Loucy (cell line): Measurements from ENCODE around the gene GMPR2.

Source experiments
- H2AFZ ChIP-seq: fragments of 200-600 bp; sonication (generic); 2 replicates; pipeline ENCODE4 v1.6.0; 2016; ENCODE audit warnings: antibody characterized with exemption, mild to moderate bottlenecking, low read length, moderate library complexity
- H3F3A ChIP-seq: fragments of 200-600 bp; 2 replicates; pipeline ENCODE4 v1.6.0; 2016; ENCODE audit warnings: antibody characterized with exemption, low read depth, mild to moderate bottlenecking
- H3K27me3 ChIP-seq: fragments of 200-600 bp; sonication (generic); 2 replicates; pipeline ENCODE4 v1.6.1; 2014; ENCODE audit warnings: low read length, mild to moderate bottlenecking; ENCODE audit not compliant: insufficient read depth, poor library complexity, severe bottlenecking
- H3K36me3 ChIP-seq: fragments of 200-600 bp; sonication (generic); 2 replicates; pipeline ENCODE4 v1.6.1; 2016; ENCODE audit warnings: low read length; ENCODE audit not compliant: insufficient read depth
- H3K4me1 ChIP-seq: fragments of 200-600 bp; sonication (generic); 2 replicates; pipeline ENCODE4 v1.5.1; 2014; ENCODE audit warnings: low read length, mild to moderate bottlenecking; ENCODE audit not compliant: insufficient read depth, poor library complexity, severe bottlenecking
- H3K4me2 ChIP-seq: fragments of 200-600 bp; sonication (generic); 2 replicates; pipeline ENCODE4 v1.6.0; 2014; ENCODE audit warnings: antibody characterized with exemption, low read length, low read depth, mild to moderate bottlenecking; ENCODE audit not compliant: poor library complexity, severe bottlenecking
- H3K4me3 ChIP-seq: fragments of 200-600 bp; sonication (generic); 2 replicates; pipeline ENCODE4 v1.5.1; 2014; ENCODE audit warnings: low read length, mild to moderate bottlenecking, mixed read lengths; ENCODE audit not compliant: poor library complexity, severe bottlenecking
- H3K79me2 ChIP-seq: fragments of 200-600 bp; sonication (generic); 2 replicates; pipeline ENCODE4 v1.6.1; 2014; ENCODE audit warnings: low read length; ENCODE audit not compliant: insufficient read depth
- H3K9ac ChIP-seq: fragments of 200-600 bp; sonication (generic); 2 replicates; pipeline ENCODE4 v1.6.0; 2014; ENCODE audit warnings: mild to moderate bottlenecking, low read depth, low read length, moderate library complexity; ENCODE audit not compliant: poor library complexity, severe bottlenecking
- H3K9me2 ChIP-seq: fragments of 200-600 bp; sonication (generic); replicated peaks from 2 replicates; pipeline ENCODE4 v1.6.1; 2016; ENCODE audit warnings: low read depth, low read length, mixed read lengths
- H3K9me3 ChIP-seq: fragments of 200-600 bp; sonication (generic); 2 replicates; pipeline ENCODE4 v1.6.1; 2014; ENCODE audit warnings: mild to moderate bottlenecking, antibody characterized with exemption, low read length, low read depth; ENCODE audit not compliant: insufficient read depth
- H4K20me1 ChIP-seq: fragments of 200-600 bp; sonication (generic); 2 replicates; pipeline ENCODE4 v1.6.0; 2014; ENCODE audit warnings: antibody characterized with exemption, low read length, mild to moderate bottlenecking; ENCODE audit not compliant: insufficient read depth, poor library complexity, severe bottlenecking
- EZH2phosphoT487 ChIP-seq: fragments of 200-600 bp; IDR thresholded peaks from 2 replicates; pipeline ENCODE4 v1.6.1; 2018; ENCODE audit warnings: antibody characterized with exemption, mild to moderate bottlenecking, moderate library complexity, borderline replicate concordance
- TF ChIP-seq, protein P1 (sequence below): fragments of 200-600 bp; sonication (generic); conservative IDR thresholded peaks from 2 replicates; pipeline ENCODE4 v1.5.1; 2014; ENCODE audit warnings: mild to moderate bottlenecking, antibody characterized with exemption, low read length

The GMPR2 gene

DNA sequence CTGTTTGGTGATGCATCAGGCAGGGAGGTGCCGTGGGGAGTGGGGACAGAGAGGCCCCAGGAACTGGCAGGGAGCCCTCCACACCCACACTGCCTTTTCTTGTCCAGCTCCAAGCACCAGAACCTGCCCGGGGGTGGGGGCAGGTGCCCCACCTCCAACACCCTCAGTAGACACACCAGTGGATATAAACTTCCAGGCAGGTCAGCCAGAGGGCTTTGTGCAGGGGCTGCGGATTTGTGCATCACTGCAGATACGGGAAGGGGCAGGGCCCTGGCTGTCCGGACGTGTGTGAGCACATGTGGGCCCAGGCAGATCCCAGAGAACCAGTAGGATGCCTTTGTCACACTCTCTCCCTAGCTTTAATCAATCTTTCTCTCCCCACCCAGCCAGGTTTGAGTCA, 31.6 kb downstream of the GMPR2 start:
- Histone ChIP-seq H3K4me1 (no peaks in the 10 kb centered on the region), H3K27me3 (no peaks in the 10 kb centered on the region), H3K9ac (no peak overlapping the region), H3K36me3 (no peaks in the 10 kb centered on the region), H3F3A (no peaks in the 10 kb centered on the region), H3K4me2 (no peak overlapping the region), H2AFZ (no peak overlapping the region), H3K79me2 (no peaks in the 10 kb centered on the region), H3K9me3 (no peaks in the 10 kb centered on the region), H4K20me1 (no peaks in the 10 kb centered on the region), H3K9me2 (no peaks in the 10 kb centered on the region), H3K4me3 (no peak overlapping the region)
- TF ChIP-seq EZH2phosphoT487 = no peak
- TF ChIP-seq, protein P1, sequence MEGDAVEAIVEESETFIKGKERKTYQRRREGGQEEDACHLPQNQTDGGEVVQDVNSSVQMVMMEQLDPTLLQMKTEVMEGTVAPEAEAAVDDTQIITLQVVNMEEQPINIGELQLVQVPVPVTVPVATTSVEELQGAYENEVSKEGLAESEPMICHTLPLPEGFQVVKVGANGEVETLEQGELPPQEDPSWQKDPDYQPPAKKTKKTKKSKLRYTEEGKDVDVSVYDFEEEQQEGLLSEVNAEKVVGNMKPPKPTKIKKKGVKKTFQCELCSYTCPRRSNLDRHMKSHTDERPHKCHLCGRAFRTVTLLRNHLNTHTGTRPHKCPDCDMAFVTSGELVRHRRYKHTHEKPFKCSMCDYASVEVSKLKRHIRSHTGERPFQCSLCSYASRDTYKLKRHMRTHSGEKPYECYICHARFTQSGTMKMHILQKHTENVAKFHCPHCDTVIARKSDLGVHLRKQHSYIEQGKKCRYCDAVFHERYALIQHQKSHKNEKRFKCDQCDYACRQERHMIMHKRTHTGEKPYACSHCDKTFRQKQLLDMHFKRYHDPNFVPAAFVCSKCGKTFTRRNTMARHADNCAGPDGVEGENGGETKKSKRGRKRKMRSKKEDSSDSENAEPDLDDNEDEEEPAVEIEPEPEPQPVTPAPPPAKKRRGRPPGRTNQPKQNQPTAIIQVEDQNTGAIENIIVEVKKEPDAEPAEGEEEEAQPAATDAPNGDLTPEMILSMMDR = no peak

DNA sequence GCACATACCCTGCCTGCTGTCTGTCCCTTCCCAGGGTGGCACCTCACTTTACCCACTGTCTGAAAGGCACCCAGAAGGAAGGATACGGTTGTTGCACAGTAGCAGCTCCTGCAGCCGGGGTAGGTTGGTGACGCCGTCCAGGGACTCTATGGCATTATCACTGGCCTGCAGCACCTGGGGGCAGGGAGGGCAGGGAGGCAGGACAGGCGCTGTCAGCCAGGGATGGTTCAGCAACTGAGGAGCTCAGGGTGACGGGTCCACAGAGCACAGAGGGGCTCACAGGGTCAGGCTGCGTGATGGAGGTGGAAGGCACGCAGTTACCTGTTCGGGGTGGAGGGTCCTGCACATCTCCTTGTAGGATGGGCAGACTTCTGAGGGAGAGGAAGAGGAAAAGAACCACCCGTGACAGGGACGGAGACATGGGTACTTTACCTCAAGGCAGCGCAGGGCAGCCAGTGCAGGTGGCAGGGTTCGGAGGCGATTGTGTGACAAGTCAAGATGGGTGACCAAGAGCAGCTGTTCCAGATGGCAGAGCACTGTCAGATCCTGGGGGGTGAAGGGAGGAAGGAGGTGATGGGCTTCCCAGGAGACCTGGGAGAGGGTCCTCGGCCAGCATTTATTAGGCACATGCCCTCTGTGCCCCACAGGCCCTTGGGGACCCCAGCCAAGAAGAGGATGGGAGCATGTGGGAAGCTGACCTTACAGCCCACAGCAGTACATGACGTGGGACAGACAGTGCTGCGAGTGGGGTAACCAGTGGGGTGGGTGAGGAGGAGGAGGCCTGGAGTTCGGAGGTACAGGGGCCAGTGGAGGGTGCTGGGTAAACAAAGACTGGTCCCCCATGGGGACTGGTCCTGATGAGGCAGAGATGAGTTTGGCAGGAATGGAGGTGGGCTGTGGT, 33.9 kb downstream of the GMPR2 start:
- Histone ChIP-seq H3K4me1 (peaks cover 7% of the 10 kb centered on the region), H3K36me3 (no peaks in the 10 kb centered on the region), H3K79me2 (peaks cover 5% of the 10 kb centered on the region; the same call in 1 of the 2 replicates), H3K4me2 (no peak overlapping the region), H2AFZ (no peak overlapping the region), H3K4me3 (no peak overlapping the region), H3K27me3 (no peaks in the 10 kb centered on the region), H4K20me1 (no peaks in the 10 kb centered on the region), H3K9me3 (no peaks in the 10 kb centered on the region), H3F3A (no peaks in the 10 kb centered on the region), H3K9ac (no peak overlapping the region), H3K9me2 (no peaks in the 10 kb centered on the region)
- no peak for TF ChIP-seq EZH2phosphoT487
- TF ChIP-seq, protein P1 = no peak

DNA sequence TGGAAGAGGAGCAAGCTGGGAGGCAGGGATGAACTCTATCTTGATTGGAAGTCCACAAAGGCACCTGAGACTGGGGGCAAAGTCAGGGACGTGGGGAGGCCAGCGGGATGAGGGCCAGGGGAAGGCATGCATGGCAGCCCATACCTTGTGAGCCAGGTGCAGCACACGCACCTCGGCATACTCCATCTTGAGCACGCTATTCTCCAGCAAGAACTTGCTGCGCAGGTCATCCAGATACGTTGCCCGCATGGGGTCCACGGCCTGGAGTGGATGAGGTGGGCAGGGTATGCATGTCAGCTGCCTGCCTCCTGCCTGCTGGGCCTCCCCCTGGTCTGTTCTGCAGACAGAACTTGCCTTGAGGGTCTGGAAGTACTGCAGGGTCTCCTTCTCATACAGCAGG, 34.8 kb downstream of the GMPR2 start:
- Histone ChIP-seq H3K79me2 (peaks cover 13% of the 10 kb centered on the region; the same call in 1 of the 2 replicates), H2AFZ (no peak overlapping the region), H3K9ac (no peak overlapping the region), H3K9me2 (no peaks in the 10 kb centered on the region), H4K20me1 (no peaks in the 10 kb centered on the region), H3K36me3 (no peaks in the 10 kb centered on the region), H3K9me3 (no peaks in the 10 kb centered on the region), H3K27me3 (no peaks in the 10 kb centered on the region), H3K4me1 (peaks cover 14% of the 10 kb centered on the region), H3K4me3 (no peak overlapping the region), H3F3A (no peaks in the 10 kb centered on the region), H3K4me2 (no peak overlapping the region)
- TF ChIP-seq EZH2phosphoT487 = no peak
- TF ChIP-seq, protein P1 = no peak
